GM18520 (cell line): ENCODE results near the gene ALDH3B1.

Experiments used
- ATAC-seq: cut with Tn5 transposase; IDR thresholded peaks from one replicate; pipeline ENCODE4 v1.9.1; 2021; ENCODE audit not compliant: unreplicated experiment

The ALDH3B1 gene

DNA sequence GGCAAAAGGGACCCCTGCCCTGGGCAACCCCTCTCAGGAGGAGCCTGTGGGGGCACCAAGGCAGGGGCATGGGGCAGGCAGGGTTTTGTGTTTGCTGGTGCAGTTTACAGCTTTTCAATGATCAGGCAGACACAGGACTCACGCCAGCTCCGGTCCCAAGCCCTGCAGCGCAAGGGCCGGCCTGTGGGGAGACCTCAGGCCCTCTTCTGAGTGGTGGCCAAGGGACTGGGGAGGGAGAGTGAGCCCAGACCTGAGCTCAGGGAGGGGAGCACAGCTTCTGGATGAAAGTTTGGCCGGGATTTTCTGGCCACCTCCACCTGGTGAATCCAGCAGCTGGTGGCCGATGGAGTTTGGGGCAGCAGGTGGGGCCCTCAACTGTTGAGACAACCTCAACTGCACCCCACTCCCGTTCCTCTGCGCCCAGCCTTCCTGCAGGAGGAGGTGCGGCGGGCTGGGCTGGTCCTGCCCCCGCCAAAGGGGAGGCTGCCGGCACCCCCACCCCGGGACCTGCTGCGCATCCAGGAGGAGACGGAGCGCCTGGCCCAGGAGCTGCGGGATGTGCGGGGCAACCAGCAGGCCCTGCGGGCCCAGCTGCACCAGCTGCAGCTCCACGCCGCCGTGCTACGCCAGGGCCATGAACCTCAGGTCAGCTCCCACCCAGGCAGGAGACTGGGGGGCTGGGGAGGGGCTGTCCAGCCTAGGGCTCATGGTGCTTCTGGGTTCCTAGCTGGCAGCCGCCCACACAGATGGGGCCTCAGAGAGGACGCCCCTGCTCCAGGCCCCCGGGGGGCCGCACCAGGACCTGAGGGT lies 32.3 kb downstream of the ALDH3B1 start:
- no peak for ATAC-seq

DNA sequence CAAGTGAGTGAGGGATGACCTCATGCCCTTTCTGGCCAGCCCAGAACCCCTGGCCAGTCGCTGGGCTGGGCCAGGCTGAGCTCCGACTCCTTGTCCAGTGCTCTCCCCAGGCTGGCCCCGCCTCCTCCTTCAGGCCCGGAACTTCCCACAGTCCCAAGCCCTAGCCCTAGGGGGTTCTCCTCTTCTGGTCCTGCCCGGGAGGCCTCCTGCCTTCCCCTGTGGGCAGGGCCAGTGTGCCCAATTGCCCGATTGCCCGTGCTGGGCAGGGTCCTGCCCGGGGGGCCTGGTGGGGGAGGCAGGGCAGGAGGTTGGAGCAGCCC lies 32.9 kb downstream of the ALDH3B1 start:
- ATAC-seq = no peak

DNA sequence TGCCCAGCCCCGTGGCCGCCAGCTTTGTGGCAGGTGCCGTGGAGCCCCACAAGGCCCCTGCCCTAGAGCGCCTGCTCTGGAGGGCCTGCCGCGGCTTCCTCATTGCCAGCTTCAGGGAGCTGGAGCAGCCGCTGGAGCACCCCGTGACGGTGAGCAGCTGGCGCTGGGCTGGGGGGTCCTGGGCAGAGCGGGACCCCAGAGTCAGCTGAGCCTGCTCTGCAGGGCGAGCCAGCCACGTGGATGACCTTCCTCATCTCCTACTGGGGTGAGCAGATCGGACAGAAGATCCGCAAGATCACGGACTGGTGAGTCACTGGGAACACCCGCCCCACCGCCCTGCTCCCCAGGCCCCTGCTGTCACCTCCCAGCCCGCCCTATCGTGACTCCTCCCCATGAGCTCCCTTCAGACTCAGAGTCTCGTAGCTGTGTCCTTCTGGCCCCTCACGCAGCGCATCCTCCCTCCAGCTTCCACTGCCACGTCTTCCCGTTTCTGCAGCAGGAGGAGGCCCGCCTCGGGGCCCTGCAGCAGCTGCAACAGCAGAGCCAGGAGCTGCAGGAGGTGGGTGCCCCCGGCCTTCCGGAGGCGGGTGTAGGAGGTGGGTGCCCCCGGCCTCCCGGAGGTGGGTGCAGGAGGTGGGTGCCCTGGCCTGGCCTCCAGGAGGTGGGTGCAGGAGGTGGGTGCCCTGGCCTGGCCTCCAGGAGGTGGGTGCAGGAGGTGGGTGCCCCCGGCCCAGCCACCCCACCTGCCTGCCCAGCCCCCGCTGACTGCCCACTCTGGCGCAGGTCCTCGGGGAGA lies 33.4 kb downstream of the ALDH3B1 start:
- no peak for ATAC-seq

DNA sequence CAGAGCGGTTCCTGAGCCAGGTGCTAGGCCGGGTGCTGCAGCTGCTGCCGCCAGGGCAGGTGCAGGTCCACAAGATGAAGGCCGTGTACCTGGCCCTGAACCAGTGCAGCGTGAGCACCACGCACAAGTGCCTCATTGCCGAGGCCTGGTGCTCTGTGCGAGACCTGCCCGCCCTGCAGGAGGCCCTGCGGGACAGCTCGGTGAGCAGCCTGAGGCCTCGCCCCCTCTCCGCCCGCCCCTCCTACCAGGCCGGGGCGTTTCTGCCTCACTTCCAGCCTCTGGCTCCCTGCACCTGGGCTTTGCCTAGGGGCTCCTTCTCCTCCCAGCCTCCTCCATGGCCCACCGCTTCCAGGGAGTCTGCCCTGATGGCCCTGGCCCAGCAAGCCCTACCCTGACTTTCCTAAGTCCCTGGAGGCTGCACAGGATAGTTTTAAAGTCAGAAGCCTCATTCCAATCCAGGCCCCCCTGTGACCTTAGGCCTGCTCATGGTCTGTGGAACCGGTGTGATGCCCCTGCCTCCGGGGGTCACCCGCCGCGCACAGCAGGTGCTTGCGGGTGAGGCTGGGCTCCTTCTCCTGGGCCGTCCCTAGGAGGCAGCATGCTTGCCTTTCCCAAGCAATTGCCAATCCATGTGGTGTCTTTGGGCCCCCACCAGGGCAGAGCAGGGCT lies 34.2 kb downstream of the ALDH3B1 start:
- no peak for ATAC-seq

DNA sequence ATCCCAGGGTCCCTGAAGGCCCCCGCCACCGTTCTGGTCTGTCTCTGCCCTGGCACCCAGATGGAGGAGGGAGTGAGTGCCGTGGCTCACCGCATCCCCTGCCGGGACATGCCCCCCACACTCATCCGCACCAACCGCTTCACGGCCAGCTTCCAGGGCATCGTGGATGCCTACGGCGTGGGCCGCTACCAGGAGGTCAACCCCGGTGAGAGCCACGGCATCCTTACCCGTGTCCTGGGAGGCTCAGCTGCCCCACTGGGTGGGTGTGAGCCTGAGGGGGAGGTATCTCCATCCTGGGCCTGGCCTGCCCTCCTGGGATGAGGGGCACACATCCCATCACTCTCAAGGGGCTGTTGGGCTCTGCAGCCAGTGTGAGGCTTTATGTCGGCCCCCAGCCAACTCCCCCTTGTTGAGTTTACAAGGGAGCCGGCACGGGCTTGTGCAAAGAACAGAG lies 34.8 kb downstream of the ALDH3B1 start:
- no peak for ATAC-seq

DNA sequence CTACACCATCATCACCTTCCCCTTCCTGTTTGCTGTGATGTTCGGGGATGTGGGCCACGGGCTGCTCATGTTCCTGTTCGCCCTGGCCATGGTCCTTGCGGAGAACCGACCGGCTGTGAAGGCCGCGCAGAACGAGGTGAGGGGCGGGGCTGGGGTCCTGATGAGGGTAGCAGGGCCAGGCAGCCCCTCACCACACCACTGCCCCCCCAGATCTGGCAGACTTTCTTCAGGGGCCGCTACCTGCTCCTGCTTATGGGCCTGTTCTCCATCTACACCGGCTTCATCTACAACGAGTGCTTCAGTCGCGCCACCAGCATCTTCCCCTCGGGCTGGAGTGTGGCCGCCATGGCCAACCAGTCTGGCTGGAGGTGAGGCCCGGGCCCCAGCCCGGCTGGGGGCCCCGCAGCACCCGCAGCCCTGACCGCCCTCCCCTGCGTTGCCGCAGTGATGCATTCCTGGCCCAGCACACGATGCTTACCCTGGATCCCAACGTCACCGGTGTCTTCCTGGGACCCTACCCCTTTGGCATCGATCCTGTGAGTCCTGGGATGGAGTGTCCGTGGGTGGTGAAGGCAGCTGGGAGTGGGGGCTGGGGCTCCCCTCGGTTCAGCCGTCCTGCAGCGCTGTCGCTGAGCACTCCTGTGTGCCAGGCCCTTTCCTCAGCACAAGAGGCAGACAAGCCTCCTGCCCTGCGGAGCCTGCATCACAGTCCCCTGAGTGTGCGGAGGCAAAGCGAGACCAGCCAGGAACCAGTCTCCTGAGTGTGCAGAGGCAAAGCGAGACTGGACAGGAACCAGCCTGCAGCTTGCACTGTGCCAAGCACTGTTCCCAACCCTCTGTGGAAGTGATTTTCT lies 37.5 kb downstream of the ALDH3B1 start:
- no peak for ATAC-seq

DNA sequence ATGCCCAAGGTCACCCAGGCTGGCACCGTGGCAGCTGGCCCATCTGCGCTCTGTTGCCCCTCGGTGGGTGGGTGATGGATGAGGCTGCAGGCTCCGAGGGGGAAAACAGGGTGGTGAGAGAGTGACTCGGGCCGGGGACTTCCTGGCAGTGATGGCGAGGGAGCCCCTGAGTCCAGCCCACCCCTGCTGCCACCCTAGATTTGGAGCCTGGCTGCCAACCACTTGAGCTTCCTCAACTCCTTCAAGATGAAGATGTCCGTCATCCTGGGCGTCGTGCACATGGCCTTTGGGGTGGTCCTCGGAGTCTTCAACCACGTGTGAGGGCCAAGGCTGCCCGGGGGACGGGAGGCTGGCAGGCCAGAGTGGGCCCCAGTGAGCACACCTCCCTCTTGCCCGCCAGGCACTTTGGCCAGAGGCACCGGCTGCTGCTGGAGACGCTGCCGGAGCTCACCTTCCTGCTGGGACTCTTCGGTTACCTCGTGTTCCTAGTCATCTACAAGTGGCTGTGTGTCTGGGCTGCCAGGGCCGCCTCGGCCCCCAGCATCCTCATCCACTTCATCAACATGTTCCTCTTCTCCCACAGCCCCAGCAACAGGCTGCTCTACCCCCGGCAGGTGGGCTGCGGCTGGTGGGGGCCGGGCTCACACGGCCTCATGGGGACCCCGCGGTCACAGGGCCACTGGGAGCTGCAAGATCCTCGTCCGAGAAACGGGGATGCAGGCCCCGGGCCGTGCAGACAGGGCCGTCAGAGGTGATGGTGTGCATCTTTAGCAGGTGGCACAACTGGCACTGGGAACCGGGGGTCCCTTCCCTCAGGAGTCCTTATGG lies 38.8 kb downstream of the ALDH3B1 start:
- ATAC-seq = no peak

DNA sequence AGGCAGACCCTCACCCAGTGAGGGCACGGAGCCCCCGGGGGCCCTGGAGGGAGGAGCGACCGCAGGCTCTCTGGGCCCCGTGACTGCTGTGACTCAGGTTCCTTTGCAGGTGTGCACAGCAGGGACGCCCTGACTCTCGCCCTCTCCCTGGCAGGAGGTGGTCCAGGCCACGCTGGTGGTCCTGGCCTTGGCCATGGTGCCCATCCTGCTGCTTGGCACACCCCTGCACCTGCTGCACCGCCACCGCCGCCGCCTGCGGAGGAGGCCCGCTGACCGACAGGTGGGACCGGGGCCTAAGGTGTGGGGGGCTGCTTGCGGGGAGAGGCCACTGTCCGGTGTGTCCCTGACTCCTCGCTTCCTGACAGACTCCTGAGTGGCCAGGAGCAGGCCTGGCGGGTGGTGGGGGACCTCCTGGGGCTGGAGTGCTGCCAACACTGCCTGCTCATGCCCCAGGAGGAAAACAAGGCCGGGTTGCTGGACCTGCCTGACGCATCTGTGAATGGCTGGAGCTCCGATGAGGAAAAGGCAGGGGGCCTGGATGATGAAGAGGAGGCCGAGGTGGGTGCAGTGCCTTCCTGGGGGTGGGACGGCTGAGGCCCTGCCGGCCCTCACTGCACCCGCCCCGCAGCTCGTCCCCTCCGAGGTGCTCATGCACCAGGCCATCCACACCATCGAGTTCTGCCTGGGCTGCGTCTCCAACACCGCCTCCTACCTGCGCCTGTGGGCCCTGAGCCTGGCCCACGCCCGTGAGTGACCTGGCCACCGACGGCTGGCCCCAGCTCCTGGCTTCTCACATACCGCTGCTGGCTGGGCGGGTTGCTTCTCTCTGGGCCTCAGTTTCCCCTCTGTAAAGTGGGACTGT lies 39.6 kb downstream of the ALDH3B1 start:
- ATAC-seq = no peak

DNA sequence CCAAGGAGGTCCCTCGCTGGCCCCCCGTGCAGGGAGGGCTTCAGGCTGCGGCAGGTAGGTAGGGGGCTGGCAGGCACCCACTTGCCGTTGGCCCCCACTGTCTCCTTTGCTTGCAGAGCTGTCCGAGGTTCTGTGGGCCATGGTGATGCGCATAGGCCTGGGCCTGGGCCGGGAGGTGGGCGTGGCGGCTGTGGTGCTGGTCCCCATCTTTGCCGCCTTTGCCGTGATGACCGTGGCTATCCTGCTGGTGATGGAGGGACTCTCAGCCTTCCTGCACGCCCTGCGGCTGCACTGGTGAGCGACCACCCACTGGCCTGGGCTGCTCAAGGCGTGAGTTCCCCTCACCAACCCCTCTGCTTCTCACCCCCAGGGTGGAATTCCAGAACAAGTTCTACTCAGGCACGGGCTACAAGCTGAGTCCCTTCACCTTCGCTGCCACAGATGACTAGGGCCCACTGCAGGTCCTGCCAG lies 40.3 kb downstream of the ALDH3B1 start:
- ATAC-seq = no peak

DNA sequence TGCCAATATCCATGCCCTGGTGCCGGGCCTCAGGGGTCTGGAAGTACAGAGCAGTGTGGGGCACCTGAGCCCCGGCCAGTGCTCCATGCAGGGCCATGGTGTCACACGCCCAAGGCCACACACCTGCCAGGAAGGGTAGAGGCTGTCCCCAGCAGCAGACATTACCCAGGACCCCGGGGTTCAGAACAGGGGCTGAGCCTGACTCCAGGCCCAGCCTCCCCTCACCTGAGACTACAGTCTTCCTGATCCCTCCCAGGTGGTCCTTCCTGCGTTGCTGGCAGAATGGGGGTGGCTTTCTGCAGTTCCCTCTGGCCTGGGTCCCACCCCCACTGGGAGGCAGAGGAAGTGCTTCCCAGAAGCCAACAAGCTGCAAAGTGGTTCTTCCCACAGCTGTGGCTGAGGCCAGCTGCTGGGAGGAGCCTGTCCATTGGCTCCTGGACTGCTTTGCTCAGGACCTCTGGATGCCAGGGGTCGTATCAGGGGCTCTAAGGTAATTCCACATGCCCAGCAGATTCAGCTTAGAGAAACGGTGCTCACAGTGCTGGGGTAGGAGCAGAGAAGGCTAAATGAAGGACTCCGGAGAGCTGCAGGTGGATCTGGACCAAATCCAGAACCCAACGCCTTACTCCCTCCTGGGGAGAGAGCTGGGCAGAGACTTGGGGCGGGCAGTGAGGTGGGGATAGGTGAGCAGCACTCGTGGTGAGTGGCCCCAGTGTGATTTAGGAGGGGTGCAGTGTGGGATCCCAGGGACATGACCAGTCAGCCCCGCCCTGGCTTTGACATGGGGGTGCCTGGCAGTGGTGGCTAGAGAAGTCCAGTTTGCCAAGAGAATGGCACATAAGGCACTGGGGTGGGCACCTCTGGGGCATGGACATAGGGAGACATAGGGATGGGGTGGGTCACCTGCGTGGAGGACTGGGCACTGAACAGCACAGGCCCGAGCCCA lies 41.3 kb downstream of the ALDH3B1 start:
- no peak for ATAC-seq

DNA sequence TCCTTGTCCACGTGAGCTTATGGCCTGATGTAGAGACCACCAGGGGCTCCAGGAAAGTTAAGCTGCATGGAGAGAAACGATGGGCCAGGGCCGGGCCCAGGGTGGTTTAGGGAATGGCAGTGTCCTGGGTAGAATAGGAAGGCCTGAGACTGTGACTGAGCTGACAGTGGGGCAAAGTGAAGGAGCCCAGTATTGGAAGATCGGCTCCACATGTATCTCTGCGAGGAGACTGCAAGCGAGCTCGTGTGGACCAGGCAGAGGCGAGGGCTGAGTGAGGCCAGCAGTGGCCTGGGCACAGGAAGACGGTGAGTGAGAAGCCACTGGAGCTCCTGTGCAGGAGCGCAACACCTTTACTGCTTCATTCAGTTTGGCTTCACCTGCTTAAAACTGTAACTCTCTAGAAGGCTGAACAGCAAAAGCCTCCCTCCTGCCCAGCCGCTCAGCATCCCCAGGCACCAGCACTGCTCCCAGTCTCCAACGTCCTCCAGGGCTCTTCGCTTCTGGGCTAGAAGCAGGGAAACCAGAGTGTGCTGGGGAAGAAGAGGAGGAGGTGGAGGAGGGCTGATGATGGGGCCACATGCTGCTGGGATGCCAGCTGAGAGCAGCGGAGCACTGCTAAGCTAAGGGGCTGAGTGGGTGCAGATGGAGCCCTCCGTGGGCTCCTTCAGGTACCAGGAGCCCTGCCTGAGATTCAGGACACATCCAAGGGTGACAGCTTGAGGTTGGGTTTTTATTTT lies 42.2 kb downstream of the ALDH3B1 start:
- no peak for ATAC-seq

DNA sequence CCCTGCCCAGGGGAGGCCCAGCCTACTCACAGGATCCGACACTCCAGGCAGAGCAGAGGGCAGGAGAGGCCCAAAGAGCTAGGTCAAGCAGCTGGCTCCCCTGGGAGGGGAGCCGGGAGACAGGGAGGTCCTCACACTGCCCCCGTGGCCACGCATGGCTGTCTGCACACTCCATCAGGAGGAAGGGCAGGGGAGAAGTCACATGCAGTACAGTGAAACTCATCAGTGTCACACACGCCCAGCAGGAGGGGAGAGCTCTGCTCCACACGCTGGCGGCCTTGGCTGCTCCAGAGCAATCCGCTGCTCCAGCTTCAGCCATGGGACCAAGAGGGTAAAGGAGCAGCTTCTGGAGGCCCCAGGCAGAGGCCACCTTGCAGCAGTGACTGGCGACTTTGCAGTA lies 43.0 kb downstream of the ALDH3B1 start:
- ATAC-seq = no peak

DNA sequence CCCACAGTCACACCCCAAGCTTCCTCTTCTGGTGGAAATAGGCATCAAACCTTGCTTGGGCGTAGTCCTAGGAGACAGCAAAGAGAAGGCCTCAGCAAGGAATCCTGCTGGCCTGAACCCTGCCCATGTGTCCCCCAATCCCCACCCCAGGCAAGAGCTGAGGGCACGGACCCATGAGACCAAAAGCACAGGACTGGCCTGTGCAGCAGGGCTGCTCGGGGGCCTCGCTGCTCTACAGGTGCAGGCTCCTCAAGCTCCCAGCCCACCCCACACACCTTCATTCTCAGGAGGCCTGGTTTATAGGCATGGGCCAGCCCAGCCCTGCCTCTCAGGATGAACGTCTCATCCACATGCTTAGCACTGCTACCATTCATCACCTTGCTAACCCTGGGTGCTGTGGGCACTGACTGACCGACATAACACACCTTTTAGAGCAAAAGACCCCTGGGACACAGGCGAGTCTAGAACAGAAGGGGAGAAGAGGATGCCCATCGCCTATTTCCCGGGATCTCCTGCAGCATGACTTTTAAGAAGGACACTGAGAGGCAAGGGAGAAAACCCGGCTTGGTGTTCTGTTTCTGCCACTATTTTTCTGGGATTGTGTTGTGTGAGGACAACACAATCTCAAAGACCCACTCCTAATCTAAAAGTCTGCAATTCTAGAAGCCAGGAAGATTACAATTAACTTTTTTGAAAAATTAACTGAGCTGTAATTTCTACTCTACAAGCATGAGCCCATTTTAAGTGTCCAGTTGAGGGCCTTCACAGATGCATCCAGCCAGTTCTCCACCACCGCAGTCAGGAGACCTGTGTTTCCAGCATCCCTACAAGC lies 44.1 kb downstream of the ALDH3B1 start:
- ATAC-seq = no peak

DNA sequence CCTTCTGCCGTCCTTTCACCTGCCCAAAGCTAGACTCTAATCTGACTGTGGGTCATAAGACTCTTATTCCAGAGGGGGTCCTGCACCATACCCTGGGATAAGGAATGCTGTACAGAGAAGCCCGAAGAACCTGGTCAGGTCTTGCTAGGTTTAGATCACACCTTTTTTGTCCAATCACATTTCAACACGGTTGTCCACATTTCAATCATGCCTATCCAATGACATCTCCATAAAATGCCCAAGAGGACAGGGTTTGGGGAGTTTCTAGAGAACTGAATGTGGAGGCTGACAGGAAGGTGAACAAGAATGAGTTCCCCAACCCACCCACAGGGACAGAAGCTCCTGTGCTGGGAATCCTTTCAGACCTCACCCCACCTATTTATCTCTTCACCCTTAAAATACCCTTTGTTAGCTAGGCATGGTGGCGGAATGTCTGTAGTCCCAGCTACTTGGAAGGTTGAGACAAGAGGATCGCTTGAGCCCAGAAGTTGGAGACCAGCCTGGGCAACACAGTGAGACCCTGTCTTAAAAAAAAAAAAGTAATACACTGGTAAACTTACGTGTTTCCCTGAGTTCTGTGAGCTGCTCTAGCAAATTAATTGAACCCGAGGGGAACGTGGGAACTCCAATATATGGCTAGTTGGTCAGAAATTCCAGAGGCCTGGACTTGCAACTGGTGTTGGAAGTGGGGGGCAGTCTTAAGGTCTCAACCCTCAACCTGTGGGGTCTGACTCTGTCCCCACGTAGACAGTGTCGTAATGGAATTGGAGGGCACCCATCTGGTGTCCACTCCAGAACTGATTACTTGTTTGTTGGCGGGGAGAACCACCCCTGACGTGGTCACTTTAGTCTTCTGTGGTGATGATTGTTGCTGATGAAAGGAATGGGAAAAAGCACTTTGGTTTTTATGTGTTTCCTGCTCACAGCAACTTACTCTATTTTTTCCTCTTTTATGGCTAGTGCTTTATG lies 46.5 kb downstream of the ALDH3B1 start:
- no peak for ATAC-seq

DNA sequence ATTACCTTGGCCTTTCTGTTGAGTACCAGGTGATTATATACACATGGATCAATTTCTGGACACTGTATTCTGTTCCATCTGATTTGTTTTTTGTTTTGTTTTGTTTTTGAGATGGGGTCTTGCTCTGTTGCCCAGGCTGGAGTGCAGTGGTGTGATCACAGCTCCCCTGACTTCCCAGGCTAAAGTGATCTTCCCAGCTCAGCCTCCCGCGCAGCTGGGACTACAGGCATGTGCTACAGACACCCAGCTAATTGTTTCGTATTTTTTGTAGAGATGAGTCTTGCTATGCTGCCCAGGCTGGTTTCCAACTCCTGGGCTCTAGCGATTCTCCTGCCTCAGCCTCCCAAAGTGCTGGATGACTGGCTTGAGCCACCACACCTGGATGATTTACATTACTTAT lies 47.7 kb downstream of the ALDH3B1 start:
- ATAC-seq = no peak
